ENCODE data around the gene MVB12B.

MVB12B gene

DNA sequence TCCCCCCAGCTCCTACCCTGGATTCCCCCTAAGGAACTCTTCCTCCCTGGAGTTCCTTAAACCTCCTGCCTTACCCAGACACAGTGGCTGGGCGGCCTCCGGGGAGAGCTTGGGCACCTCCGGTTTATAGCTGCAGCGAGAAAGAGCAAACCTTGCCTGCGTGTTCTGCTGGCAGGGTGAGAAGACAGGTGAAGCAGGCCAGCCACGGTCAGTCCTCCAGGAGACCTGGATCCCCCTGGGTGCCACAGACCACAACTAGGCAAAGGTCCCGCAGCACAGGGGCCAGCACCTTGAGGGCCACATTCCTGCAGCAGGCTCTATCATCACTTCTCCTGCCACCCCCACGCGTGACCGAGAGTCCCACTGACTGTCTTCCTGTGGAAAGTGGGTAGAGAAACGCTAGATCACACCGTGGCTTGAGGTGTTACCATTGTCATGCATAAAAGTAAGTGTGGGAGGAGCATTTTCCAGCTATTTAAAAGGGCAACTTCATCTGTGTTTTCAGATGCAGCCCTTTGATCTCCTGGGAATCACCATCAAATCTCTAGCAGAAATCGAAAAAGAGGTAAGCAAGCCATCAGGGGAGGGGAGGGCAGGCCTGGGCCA lies 156.9 kb downstream of the MVB12B start:
- no peak overlapping the region for H3K27ac ChIP-seq
- no peak for DNase-seq
- in situ Hi-C loops (cut with HindIII; ENCODE audit: low pct_ligation_motif_present, low sequenced_read_pairs), result no loop called here

DNA sequence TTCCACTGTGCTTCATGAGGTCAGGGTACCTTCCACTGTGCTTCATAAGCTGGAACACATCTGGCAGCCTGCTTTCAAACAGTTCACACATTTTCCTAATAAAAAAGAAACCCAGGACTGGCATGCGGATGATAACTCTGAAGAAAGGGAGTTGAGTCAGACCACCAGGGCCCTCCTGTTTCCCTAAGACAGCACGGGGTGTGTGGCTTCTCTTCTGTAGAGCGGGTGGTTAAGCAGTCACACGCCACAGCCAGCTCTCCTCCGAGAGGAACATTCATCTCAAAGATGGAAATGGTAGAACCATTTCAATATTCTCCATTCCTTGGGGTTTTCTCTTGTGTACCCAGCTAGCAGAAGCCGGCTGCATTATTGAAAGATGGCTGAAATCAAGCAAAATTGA lies 159.0 kb downstream of the MVB12B start:
- in situ Hi-C loops (cut with HindIII; ENCODE audit: low pct_ligation_motif_present, low sequenced_read_pairs), result no loop called here
- no peaks in the 10 kb centered on the region for H3K36me3 ChIP-seq (replicated peaks)
- DNase-seq, result no peak
- H3K27me3 ChIP-seq (replicated peaks), result no peaks in the 10 kb centered on the region
- TF ChIP-seq, protein P1, sequence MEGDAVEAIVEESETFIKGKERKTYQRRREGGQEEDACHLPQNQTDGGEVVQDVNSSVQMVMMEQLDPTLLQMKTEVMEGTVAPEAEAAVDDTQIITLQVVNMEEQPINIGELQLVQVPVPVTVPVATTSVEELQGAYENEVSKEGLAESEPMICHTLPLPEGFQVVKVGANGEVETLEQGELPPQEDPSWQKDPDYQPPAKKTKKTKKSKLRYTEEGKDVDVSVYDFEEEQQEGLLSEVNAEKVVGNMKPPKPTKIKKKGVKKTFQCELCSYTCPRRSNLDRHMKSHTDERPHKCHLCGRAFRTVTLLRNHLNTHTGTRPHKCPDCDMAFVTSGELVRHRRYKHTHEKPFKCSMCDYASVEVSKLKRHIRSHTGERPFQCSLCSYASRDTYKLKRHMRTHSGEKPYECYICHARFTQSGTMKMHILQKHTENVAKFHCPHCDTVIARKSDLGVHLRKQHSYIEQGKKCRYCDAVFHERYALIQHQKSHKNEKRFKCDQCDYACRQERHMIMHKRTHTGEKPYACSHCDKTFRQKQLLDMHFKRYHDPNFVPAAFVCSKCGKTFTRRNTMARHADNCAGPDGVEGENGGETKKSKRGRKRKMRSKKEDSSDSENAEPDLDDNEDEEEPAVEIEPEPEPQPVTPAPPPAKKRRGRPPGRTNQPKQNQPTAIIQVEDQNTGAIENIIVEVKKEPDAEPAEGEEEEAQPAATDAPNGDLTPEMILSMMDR (IDR thresholded peaks at IDR 0.05; ENCODE audit: low read depth, low read length, missing control alignments), result no peak
- H3K27ac ChIP-seq, result no peak overlapping the region
- no peak overlapping the region for H3K4me3 ChIP-seq (ENCODE audit: low read depth, low read length)

More for the DNA sequence above, 156.9 kb downstream of the MVB12B start:
- TF ChIP-seq, protein P1 (IDR thresholded peaks at IDR 0.05; ENCODE audit: low read depth, low read length, missing control alignments), result no peak
- Histone ChIP-seq H3K27me3 (replicated peaks) (no peaks in the 10 kb centered on the region), H3K36me3 (replicated peaks) (no peaks in the 10 kb centered on the region), H3K4me3 (ENCODE audit: low read depth, low read length) (no peak overlapping the region)

DNA sequence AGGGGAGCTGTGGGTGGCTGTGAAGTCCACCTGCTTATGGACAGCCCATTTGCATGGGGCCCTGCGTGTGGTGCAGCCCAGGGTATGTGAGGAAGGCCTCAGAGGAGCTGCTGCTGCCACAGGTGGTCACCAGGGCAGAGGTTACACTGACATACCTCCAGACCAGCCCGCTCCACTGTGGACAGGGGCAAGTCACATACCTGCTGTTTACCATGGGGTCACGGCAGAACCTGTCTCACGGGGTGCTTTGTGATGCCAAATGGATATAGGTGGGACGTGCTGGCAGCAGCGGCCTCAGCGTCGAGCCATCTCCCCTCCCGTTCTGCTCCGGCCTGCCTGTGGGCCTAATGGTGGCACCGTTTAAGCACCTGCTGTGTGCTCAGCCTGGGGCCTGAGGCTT lies 159.6 kb downstream of the MVB12B start:
- H3K4me3 ChIP-seq (ENCODE audit: low read depth, low read length), result no peak overlapping the region
- TF ChIP-seq, protein P1 (IDR thresholded peaks at IDR 0.05; ENCODE audit: low read depth, low read length, missing control alignments), result no peak
- in situ Hi-C loops (cut with HindIII; ENCODE audit: low pct_ligation_motif_present, low sequenced_read_pairs), result no loop called here
- DNase-seq, result no peak
- no peak overlapping the region for H3K27ac ChIP-seq
- H3K36me3 ChIP-seq (replicated peaks), result no peaks in the 10 kb centered on the region
- H3K27me3 ChIP-seq (replicated peaks), result no peaks in the 10 kb centered on the region

DNA sequence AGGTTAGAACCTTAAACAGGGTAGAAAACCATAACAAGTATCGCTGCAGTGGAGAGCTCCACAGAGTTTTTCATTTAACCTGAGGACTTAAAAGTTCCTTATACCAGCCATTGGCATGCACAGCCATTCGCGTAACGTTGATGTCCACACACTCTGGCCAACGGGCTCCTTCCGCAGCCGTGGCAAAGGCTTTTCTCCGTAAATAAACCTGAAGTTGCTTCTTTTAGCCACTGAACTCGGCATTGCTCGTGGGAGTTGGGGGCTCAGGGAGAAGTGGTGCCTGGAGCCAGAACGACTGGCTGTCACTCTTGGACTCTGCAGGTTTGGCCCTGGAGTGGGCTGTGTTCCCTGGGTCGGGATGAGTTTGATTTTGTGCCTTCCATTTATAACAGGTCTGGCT lies 161.2 kb downstream of the MVB12B start:
- TF ChIP-seq, protein P1 (IDR thresholded peaks at IDR 0.05; ENCODE audit: low read depth, low read length, missing control alignments), result no peak
- no peak overlapping the region for H3K4me3 ChIP-seq (ENCODE audit: low read depth, low read length)
- in situ Hi-C loops (cut with HindIII; ENCODE audit: low pct_ligation_motif_present, low sequenced_read_pairs), result no loop called here
- DNase-seq, result no peak
- no peaks in the 10 kb centered on the region for H3K27me3 ChIP-seq (replicated peaks)
- no peaks in the 10 kb centered on the region for H3K36me3 ChIP-seq (replicated peaks)
- H3K27ac ChIP-seq, result no peak overlapping the region

DNA sequence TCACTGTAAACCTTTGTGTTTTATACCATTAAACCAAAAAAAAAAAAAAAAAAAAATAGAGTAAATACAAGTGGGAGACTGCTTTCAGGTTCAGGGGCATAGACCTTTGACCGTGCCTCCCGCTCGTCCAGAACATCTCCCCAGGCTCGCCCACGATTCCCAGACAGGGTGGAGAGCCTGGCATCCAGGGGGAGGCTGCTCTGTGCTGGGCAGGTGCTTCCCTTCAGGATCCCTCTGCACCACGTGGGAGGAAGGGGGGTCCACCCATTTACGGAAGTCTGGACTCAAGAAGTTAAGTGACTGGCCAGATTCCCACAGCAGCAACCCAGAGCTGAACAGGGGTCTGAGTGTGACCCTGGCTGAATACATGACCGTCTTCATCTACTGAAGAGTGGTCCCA lies 161.7 kb downstream of the MVB12B start:
- DNase-seq, result no peak
- in situ Hi-C loops (cut with HindIII; ENCODE audit: low pct_ligation_motif_present, low sequenced_read_pairs), result no loop called here
- no peaks in the 10 kb centered on the region for H3K27me3 ChIP-seq (replicated peaks)
- TF ChIP-seq, protein P1 (IDR thresholded peaks at IDR 0.05; ENCODE audit: low read depth, low read length, missing control alignments), result no peak
- no peaks in the 10 kb centered on the region for H3K36me3 ChIP-seq (replicated peaks)
- no peak overlapping the region for H3K4me3 ChIP-seq (ENCODE audit: low read depth, low read length)
- H3K27ac ChIP-seq, result no peak overlapping the region

DNA sequence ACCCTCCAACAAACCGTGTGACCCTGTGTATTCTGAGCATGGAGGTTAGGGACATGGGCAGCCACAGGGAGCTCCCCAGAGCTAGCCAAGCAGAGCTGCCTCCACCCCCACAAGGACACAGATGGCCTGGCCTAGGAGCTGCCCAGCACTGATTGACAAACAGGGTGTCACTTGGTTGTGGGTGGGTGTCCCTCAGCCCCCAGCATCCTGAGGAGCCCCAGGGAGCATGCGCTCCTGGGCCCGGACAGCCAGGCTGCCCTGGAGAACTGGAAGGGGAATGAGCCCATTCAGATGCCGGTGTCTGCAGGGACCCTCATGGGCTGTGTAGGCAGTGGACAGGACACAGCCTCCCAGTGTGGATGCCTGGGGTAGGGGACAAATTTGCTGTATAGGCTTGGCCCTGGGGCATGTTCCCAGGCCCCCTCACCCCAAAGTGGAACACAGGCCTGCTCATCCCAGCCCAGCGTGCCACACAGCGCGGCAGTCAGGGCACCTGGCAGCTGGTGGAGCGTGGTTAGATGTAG lies 162.3 kb downstream of the MVB12B start:
- in situ Hi-C loops (cut with HindIII; ENCODE audit: low pct_ligation_motif_present, low sequenced_read_pairs), result no loop called here
- Histone ChIP-seq H3K36me3 (replicated peaks) (no peaks in the 10 kb centered on the region), H3K4me3 (ENCODE audit: low read depth, low read length) (no peak overlapping the region), H3K27ac (no peak overlapping the region), H3K27me3 (replicated peaks) (no peaks in the 10 kb centered on the region)
- TF ChIP-seq, protein P1 (IDR thresholded peaks at IDR 0.05; ENCODE audit: low read depth, low read length, missing control alignments), result no peak
- DNase-seq, result no peak
